KOPT-K1 (cell line): ENCODE results near the gene SSB.

ENCODE experiments used
- H3K27ac ChIP-seq: fragments of 200-600 bp; sonication (generic); 2 replicates; pipeline ENCODE4 v1.5.1; 2016; ENCODE audit warnings: antibody characterized with exemption, mild to moderate bottlenecking, low read depth, low read length; ENCODE audit not compliant: poor library complexity, severe bottlenecking
- H3K36me3 ChIP-seq: fragments of 200-600 bp; sonication (generic); 2 replicates; pipeline ENCODE4 v1.5.1; 2017; ENCODE audit warnings: antibody characterized with exemption, mild to moderate bottlenecking, low read length, moderate library complexity; ENCODE audit not compliant: insufficient read depth
- H3K9me3 ChIP-seq: fragments of 200-600 bp; sonication (generic); 2 replicates; pipeline ENCODE4 v1.5.1; 2017; ENCODE audit warnings: antibody characterized with exemption, low read length, mild to moderate bottlenecking; ENCODE audit not compliant: insufficient read depth, poor library complexity, severe bottlenecking

SSB gene

GRCh38 chr2:169771612-169772011, 27.1 kb upstream of the SSB start:
- H3K27ac ChIP-seq: no peak overlapping the region
- no peaks in the 10 kb centered on the region for H3K9me3 ChIP-seq
- H3K36me3 ChIP-seq: peaks cover 11% of the 10 kb centered on the region; the same call in 1 of the 2 replicates

DNA sequence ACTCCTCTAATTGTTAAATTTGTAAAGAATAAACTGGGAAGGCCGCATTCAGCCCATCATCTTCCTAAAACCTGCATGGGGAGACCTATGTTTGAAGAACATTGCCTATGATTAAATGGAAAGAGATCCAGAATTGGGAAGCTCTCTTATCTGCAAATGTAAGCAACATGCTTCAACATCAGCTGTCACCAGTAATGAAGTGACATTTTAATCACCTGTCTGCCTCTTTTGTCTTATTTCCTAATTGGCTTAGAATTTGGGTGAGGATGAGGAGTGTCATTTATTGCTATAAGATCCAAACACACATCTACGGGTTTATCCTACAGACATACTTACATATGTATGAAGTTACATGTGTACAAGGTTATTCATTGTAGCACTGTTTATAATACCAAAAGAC, 26.0 kb upstream of the SSB start:
- Histone ChIP-seq H3K9me3 (no peaks in the 10 kb centered on the region), H3K27ac (no peak overlapping the region), H3K36me3 (peaks cover 3% of the 10 kb centered on the region; the same call in 1 of the 2 replicates)

- no peak overlapping the region for H3K27ac ChIP-seq
- no peaks in the 10 kb centered on the region for H3K9me3 ChIP-seq
- H3K36me3 ChIP-seq: no peaks in the 10 kb centered on the region
These were observed 23.3 kb upstream of the SSB start for GRCh38 chr2:169775354-169775753.

- H3K36me3 ChIP-seq: no peaks in the 10 kb centered on the region
- H3K9me3 ChIP-seq: no peaks in the 10 kb centered on the region
- no peak overlapping the region for H3K27ac ChIP-seq
These were observed 22.9 kb upstream of the SSB start for GRCh38 chr2:169775765-169776164.

DNA sequence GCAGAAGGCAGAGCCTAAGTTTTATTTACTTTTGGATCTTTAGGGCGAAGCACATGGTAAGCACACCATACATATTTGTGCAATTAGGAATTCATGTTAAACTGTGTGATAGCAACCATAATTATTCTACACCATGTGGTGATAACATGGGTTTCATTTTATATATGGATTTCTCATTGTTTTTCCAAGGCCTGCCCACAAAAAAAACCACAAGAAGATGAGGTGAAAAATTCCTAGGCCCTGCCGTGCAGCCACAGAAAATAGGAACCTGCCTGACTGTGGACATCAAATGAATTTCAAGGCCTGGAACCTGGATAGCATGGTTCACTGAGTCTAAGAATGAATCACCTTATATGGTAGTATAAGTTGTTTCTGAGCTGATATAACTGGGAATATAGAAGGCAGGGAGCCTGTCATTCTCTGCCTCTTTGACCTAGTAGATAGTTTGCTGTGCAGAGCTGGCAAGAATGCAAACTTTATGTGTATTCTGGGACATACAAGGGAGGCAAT, 22.4 kb upstream of the SSB start:
- Histone ChIP-seq H3K9me3 (no peaks in the 10 kb centered on the region), H3K36me3 (no peaks in the 10 kb centered on the region)

GRCh38 chr2:169778446-169778845, 20.2 kb upstream of the SSB start:
- Histone ChIP-seq H3K9me3 (no peaks in the 10 kb centered on the region), H3K27ac (no peak overlapping the region)

More for the DNA sequence above, 22.4 kb upstream of the SSB start:
- H3K27ac ChIP-seq: no peak overlapping the region

DNA sequence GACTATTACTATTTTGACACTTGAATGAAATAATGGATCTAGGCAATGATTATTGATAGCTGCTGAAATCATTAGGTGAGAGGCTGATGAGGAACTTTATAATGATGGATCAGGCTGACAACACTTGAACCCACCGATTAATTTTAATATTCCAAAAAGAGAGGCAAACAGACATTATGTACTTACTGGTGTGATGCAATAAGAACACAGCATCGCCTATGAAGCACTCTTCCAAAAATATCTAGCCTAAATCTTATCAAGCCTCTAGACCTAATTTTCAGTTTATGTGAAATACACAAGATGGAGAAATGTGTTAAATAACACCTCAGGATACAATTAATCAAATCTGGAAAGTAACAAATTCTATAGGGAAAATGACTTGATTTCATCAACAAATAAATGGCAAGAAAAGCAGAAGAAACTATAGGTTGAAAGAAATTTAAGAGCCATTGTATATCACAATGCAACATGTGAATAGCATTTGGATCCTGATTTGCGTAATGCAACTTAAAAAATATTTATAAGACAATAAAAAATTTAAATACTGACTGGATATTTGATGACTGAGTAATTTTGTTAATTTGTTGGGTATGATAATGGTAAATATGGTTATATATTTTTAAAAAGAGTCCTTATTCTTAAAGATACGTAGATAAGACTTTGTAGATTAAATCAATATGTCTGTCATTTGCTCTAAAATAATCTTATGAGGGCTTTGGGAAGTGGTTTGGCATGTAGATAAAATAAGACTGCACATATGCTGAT, 17.2 kb upstream of the SSB start:
- no peaks in the 10 kb centered on the region for H3K36me3 ChIP-seq
- no peak overlapping the region for H3K27ac ChIP-seq
- H3K9me3 ChIP-seq: no peaks in the 10 kb centered on the region

More at GRCh38 chr2:169778446-169778845, 20.2 kb upstream of the SSB start:
- H3K36me3 ChIP-seq: no peaks in the 10 kb centered on the region

DNA sequence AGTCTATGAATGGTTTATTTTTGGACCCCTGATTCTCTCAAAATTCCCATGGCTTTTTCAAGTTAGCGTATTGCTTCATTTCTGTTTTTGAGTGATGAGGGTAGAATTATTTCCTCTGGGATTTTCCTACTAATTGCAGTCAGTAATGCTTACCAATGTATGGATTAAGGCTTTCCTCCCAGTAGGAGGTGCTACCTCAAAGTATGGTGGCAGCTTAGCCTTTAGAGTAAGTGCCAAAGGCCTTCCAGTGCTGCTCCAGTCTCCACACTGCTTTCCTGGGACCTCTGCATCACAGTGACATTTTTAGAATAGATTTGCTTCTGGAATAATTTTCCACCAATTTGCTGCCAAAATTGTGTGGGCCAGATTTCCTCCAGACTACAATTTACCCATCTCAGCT, 16.2 kb upstream of the SSB start:
- no peaks in the 10 kb centered on the region for H3K9me3 ChIP-seq
- no peaks in the 10 kb centered on the region for H3K36me3 ChIP-seq
- no peak overlapping the region for H3K27ac ChIP-seq

DNA sequence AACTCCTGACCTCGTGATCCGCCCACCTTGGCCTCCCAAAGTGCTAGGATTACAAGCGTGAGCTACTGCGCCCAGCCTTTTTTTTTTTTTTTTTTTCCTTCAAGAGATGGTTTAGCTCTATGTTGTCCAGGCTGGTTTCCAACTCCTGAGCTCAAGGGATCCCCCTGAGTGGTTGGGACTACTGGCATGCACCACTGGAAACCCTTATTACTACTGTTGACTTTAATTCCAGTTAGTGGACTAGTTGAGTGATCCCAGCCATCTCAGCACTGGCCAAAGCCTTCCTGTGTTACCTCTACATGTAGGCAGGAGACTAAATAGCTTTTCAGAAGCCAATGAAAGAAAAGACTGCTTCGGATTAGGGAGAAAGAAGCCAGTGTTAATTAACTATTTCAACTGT, 8.1 kb upstream of the SSB start:
- Histone ChIP-seq H3K36me3 (no peaks in the 10 kb centered on the region), H3K27ac (no peak overlapping the region), H3K9me3 (no peaks in the 10 kb centered on the region)

GRCh38 chr2:169795181-169795580, 3.5 kb upstream of the SSB start:
- Histone ChIP-seq H3K36me3 (no peaks in the 10 kb centered on the region), H3K9me3 (no peaks in the 10 kb centered on the region), H3K27ac (no peak overlapping the region)

DNA sequence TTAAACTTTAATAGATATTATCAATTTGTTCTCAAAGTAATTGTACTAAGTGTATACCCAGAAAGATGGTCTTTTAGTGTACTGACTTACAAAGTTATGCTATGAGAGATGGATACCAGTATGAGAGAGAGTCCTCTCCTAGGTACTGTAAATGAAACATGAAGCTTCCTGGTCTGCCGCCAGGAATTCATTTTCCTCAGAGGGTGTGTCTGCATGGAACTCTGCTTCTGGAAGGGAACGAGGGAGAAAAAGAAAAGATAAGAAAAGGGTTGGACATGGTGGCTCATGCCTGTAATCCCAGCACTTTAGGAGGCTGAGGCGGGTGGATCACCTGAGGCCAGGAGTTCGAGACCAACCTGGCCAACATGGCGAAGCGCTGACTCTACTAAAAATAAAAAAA, 2.2 kb upstream of the SSB start:
- Histone ChIP-seq H3K9me3 (no peaks in the 10 kb centered on the region), H3K36me3 (peaks cover 11% of the 10 kb centered on the region), H3K27ac (no peak overlapping the region)

- H3K36me3 ChIP-seq: peaks cover 22% of the 10 kb centered on the region
- H3K9me3 ChIP-seq: no peaks in the 10 kb centered on the region
- no peak overlapping the region for H3K27ac ChIP-seq
These were observed 1.1 kb upstream of the SSB start for GRCh38 chr2:169797601-169798000.

- Histone ChIP-seq H3K36me3 (peaks cover 30% of the 10 kb centered on the region), H3K27ac (peak overlapping the region; percentile 79), H3K9me3 (no peaks in the 10 kb centered on the region)
These were observed 314 bp upstream of the SSB start for GRCh38 chr2:169798397-169798717.

GRCh38 chr2:169803480-169803879, 4.8 kb downstream of the SSB start:
- Histone ChIP-seq H3K9me3 (no peaks in the 10 kb centered on the region), H3K36me3 (peaks cover 81% of the 10 kb centered on the region), H3K27ac (no peak overlapping the region)

GRCh38 chr2:169806586-169806985, 7.9 kb downstream of the SSB start:
- Histone ChIP-seq H3K9me3 (no peaks in the 10 kb centered on the region), H3K36me3 (peaks cover 99% of the 10 kb centered on the region), H3K27ac (no peak overlapping the region)

DNA sequence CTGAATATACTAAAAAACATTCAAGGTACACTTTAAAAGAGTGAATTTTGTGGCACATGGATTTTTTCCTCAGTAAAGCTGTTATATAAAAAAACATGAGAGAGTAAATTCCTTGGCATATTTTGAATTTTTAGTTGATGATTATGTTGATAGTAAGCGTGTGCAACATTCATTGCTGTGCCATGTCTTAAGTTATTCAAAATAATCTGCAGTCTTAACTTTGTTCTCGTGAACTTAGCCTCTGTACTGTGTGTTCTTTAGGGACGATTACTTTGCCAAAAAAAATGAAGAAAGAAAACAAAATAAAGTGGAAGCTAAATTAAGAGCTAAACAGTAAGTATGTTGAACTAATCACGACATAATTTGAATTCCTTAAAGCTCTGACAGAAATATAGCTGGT, 9.6 kb downstream of the SSB start:
- Histone ChIP-seq H3K27ac (no peak overlapping the region), H3K9me3 (no peaks in the 10 kb centered on the region), H3K36me3 (peaks cover 99% of the 10 kb centered on the region)
